Natural killer cell (primary cell): ENCODE data around the gene ERP27. TPM values are rescaled to one million over a fixed set of nuclear protein-coding genes. Genes with fewer than 3 reads are reported as not detected.

ENCODE experiments used
- ATAC-seq, 3 donors: fragments of 150-1000 bp in 2 of 3; fragments of 200-7000 bp in 1 of 3; cut with Tn5 transposase; 1 replicate in 1 of 3; 2 replicates in 2 of 3; pipeline ENCODE4 v1.10.0; 2021; ENCODE audit warnings: mild to moderate bottlenecking in 2 of 3, moderate library complexity in 2 of 3
- DNase-seq, 2 donors: peaks; one replicate each; pipeline versions ENCODE4 v3.0.0 to v3.0.0-alpha.2; 2013 to 2021; ENCODE audit warnings: mixed read lengths in 1 of 2
- H3K27ac ChIP-seq: one replicate; pipeline ENCODE4 v1.5.1; 2013; ENCODE audit warnings: mild to moderate bottlenecking, low read length
- H3K27me3 ChIP-seq: one replicate; pipeline ENCODE4 v1.6.1; 2013; ENCODE audit warnings: low read length; ENCODE audit not compliant: control insufficient read depth, insufficient read depth
- H3K36me3 ChIP-seq: one replicate; pipeline ENCODE4 v1.6.1; 2013; ENCODE audit warnings: low read length; ENCODE audit not compliant: control insufficient read depth, insufficient read depth
- H3K4me1 ChIP-seq: one replicate; pipeline ENCODE4 v1.6.1; 2013; ENCODE audit warnings: low read length; ENCODE audit not compliant: control insufficient read depth, insufficient read depth
- H3K4me3 ChIP-seq: one replicate; pipeline ENCODE4 v1.5.1; 2013; ENCODE audit warnings: low read length
- H3K9me3 ChIP-seq: one replicate; pipeline ENCODE4 v1.6.1; 2013; ENCODE audit warnings: low read length; ENCODE audit not compliant: control insufficient read depth, insufficient read depth
- H3K27ac Mint-ChIP-seq, 2 donors: one replicate each; pipeline ENCODE4 v1.8.0; 2022; ENCODE audit warnings: mild to moderate bottlenecking in 2 of 2, mixed read lengths in 2 of 2, moderate library complexity in 1 of 2
- H3K27me3 Mint-ChIP-seq, 2 donors: one replicate each; pipeline ENCODE4 v1.8.0; 2022; ENCODE audit warnings: low read depth in 2 of 2, mixed read lengths in 2 of 2
- H3K36me3 Mint-ChIP-seq: one replicate; pipeline ENCODE4 v1.8.0; 2022; ENCODE audit warnings: mixed read lengths
- H3K4me1 Mint-ChIP-seq, 2 donors: one replicate each; pipeline ENCODE4 v1.8.0; 2022; ENCODE audit warnings: mixed read lengths in 2 of 2
- H3K4me3 Mint-ChIP-seq: one replicate; pipeline ENCODE4 v1.8.0; 2022; ENCODE audit warnings: mild to moderate bottlenecking, moderate library complexity, mixed read lengths
- H3K9me3 Mint-ChIP-seq, 2 donors: one replicate each; pipeline ENCODE4 v1.8.0; 2022; ENCODE audit warnings: mixed read lengths in 2 of 2
- CTCF ChIP-seq: fragments of 200-600 bp; IDR thresholded peaks from one replicate; pipeline ENCODE4 v1.8.0; 2022; ENCODE audit warnings: antibody characterized with exemption
- WGBS: methylation state at CpG from one replicate; pipeline ENCODE4 v1.1.7; 2013; ENCODE audit warnings: missing lambda C conversion rate; ENCODE audit not compliant: insufficient coverage; 5-methylcytosine and 5-hydroxymethylcytosine counted together
- intact Hi-C: fragments of 100-400 bp; cut with micrococcal nuclease; formaldehyde crosslinking; loops from one replicate; pipeline ENCODE4 v1.14.2; 2022
- total RNA-seq, 4 donors: library from RNA; stranded (reverse); fragments of 120-200 nt in 1 of 4; gene quantifications; one replicate each; pipeline versions ENCODE4 v1.2.3 to v1.2.4, GENCODE V29; 2013 to 2022

The ERP27 gene
- total RNA-seq, 3 donors from 2014 or later (not counting 1 experiment from before 2014, with no cell fraction given) = 9.8 to 15.2 (median 12.3) TPM

- TF ChIP-seq CTCF = no peak
- H3K4me1 ChIP-seq = peaks cover 4% of the 10 kb centered on the region
- H3K4me3 ChIP-seq = no peak overlapping the region
- H3K4me1 Mint-ChIP-seq = peaks cover 13 to 14% of the 10 kb centered on the region in 2 donors
- DNase-seq (no peak), ATAC-seq (no peak)
- H3K36me3 Mint-ChIP-seq = no peaks in the 10 kb centered on the region
- no peaks in the 10 kb centered on the region for H3K36me3 ChIP-seq
- H3K9me3 ChIP-seq = no peaks in the 10 kb centered on the region
- intact Hi-C loops = no loop called here
- no peak overlapping the region for H3K27ac Mint-ChIP-seq
- H3K4me3 Mint-ChIP-seq = no peak overlapping the region
- no peaks in the 10 kb centered on the region for H3K9me3 Mint-ChIP-seq
- H3K27me3 Mint-ChIP-seq = peaks cover 0 to under 1% of the 10 kb centered on the region in 2 donors
- H3K27me3 ChIP-seq = no peaks in the 10 kb centered on the region
- no peak overlapping the region for H3K27ac ChIP-seq
Observed at GRCh38 chr12:14979468-14979867, 41.1 kb upstream of the ERP27 start.

- Mint-ChIP-seq H3K27me3 (peaks cover 8 to 17% of the 10 kb centered on the region in 2 donors), H3K9me3 (no peaks in the 10 kb centered on the region), H3K4me3 (no peak overlapping the region), H3K36me3 (no peaks in the 10 kb centered on the region), H3K27ac (no peak overlapping the region), H3K4me1 (peaks cover 9 to 17% of the 10 kb centered on the region in 2 donors)
- ATAC-seq = no peak
- no peak overlapping the region for H3K27ac ChIP-seq
- TF ChIP-seq CTCF = no peak
- H3K4me3 ChIP-seq = no peak overlapping the region
- no peaks in the 10 kb centered on the region for H3K27me3 ChIP-seq
- no peaks in the 10 kb centered on the region for H3K4me1 ChIP-seq
- H3K36me3 ChIP-seq = no peaks in the 10 kb centered on the region
- no peaks in the 10 kb centered on the region for H3K9me3 ChIP-seq
- 91% methylated on average over 1 of the region's 3 CpGs for WGBS
- no peak for DNase-seq
- intact Hi-C loops = no loop called here
Observed at GRCh38 chr12:14976658-14977057, 38.3 kb upstream of the ERP27 start.

- Histone ChIP-seq H3K36me3 (no peaks in the 10 kb centered on the region), H3K4me1 (no peaks in the 10 kb centered on the region), H3K9me3 (no peaks in the 10 kb centered on the region), H3K4me3 (no peak overlapping the region), H3K27ac (no peak overlapping the region), H3K27me3 (no peaks in the 10 kb centered on the region)
- DNase-seq (no peak), ATAC-seq (no peak)
- Mint-ChIP-seq H3K27me3 (peaks cover 8 to 29% of the 10 kb centered on the region in 2 donors), H3K4me1 (peaks cover 9 to 17% of the 10 kb centered on the region in 2 donors), H3K36me3 (no peaks in the 10 kb centered on the region), H3K27ac (no peak overlapping the region), H3K9me3 (no peaks in the 10 kb centered on the region), H3K4me3 (no peak overlapping the region)
- 84% methylated on average over 3 of the region's 4 CpGs for WGBS
- TF ChIP-seq CTCF = no peak
- intact Hi-C loops = no loop called here
Observed at GRCh38 chr12:14975457-14975856, 37.1 kb upstream of the ERP27 start.

- Mint-ChIP-seq H3K36me3 (no peaks in the 10 kb centered on the region), H3K9me3 (no peaks in the 10 kb centered on the region), H3K27me3 (peaks cover 11 to 36% of the 10 kb centered on the region in 2 donors), H3K27ac (no peak overlapping the region), H3K4me1 (peaks cover 9 to 11% of the 10 kb centered on the region in 2 donors), H3K4me3 (no peak overlapping the region)
- DNase-seq (no peak), ATAC-seq (no peak)
- intact Hi-C loops = no loop called here
- TF ChIP-seq CTCF = no peak
- WGBS = 90% methylated on average over 3 of the region's 3 CpGs
- Histone ChIP-seq H3K36me3 (no peaks in the 10 kb centered on the region), H3K27ac (no peak overlapping the region), H3K4me3 (no peak overlapping the region), H3K27me3 (no peaks in the 10 kb centered on the region), H3K4me1 (no peaks in the 10 kb centered on the region), H3K9me3 (no peaks in the 10 kb centered on the region)
Observed at GRCh38 chr12:14974633-14975032, 36.3 kb upstream of the ERP27 start.
